Heart right ventricle (tissue), 16 donors: ENCODE data around the gene XRCC6. TPM values are rescaled to one million over a fixed set of nuclear protein-coding genes. Genes with fewer than 3 reads are reported as not detected.

Experiments used
- ATAC-seq, 8 donors: fragments of 200-7000 bp; cut with Tn5 transposase; one replicate each; pipeline ENCODE4 v1.9.1; 2020; ENCODE audit warnings: mild to moderate bottlenecking in 8 of 8, moderate library complexity in 8 of 8, moderate number of reproducible peaks in 1 of 8
- DNase-seq, 2 donors: peaks; one replicate each; pipeline ENCODE4 v3.0.0-alpha.2; 2020
- H3K27ac ChIP-seq, 10 donors: fragments of 200-600 bp; sonication (generic) in 2 of 10; one replicate each; pipeline versions ENCODE4 v1.5.0 to v1.8.0; 2020 to 2022; ENCODE audit warnings: mild to moderate bottlenecking in 3 of 10
- H3K27me3 ChIP-seq, 7 donors: fragments of 200-600 bp; one replicate each; pipeline ENCODE4 v1.8.0; 2021 to 2022; ENCODE audit warnings: mild to moderate bottlenecking in 2 of 7
- H3K36me3 ChIP-seq, 9 donors: fragments of 200-600 bp; sonication (generic) in 1 of 9; one replicate each; pipeline versions ENCODE4 v1.5.0 to v1.8.0; 2020 to 2022; ENCODE audit warnings: mild to moderate bottlenecking in 2 of 9
- H3K4me1 ChIP-seq, 9 donors: fragments of 200-600 bp; sonication (generic) in 1 of 9; one replicate each; pipeline versions ENCODE4 v1.5.0 to v1.8.0; 2020 to 2022; ENCODE audit warnings: mild to moderate bottlenecking in 4 of 9
- H3K4me3 ChIP-seq, 10 donors: fragments of 200-600 bp; sonication (generic) in 2 of 10; one replicate each; pipeline versions ENCODE4 v1.5.0 to v1.8.0; 2020 to 2022; ENCODE audit warnings: mild to moderate bottlenecking in 7 of 10, moderate library complexity in 2 of 10
- H3K9me3 ChIP-seq, 11 donors: fragments of 200-600 bp in 10 of 11; sonication (generic) in 2 of 11; one replicate each; pipeline versions ENCODE4 v1.5.0 to v1.8.0; 2013 to 2022; ENCODE audit warnings: mild to moderate bottlenecking in 2 of 11, control low read depth in 1 of 11, moderate library complexity in 1 of 11
- CTCF ChIP-seq, 9 donors: fragments of 200-600 bp; sonication (generic) in 2 of 9; IDR thresholded peaks; one replicate each; pipeline versions ENCODE4 v1.5.0 to v1.8.0; 2021 to 2022; ENCODE audit warnings: antibody characterized with exemption in 9 of 9, mild to moderate bottlenecking in 5 of 9, moderate library complexity in 1 of 9
- WGBS, 2 donors: extraction: QIAGEN DNeasy Blood & Tissue Kit; methylation state at CpG; one replicate each; pipeline ENCODE4 v1.1.7; 2013; ENCODE audit warnings: inconsistent platforms in 1 of 2; 5-methylcytosine and 5-hydroxymethylcytosine counted together
- intact Hi-C, 10 donors: fragments of 100-400 bp; cut with DNase I; formaldehyde crosslinking; loops; one replicate each; pipeline versions ENCODE4 v1.11.1 to v1.14.2; 2022
- polyA plus RNA-seq, 2 donors: library from polyadenylated mRNA; stranded (reverse); fragments of 200-250 nt; gene quantifications; one replicate each; pipeline ENCODE4 v1.2.3, GENCODE V29; 2013
- total RNA-seq, 10 donors: library from RNA; stranded (reverse); fragmentation: NEBNext Ultra II Directional in 3 of 10; extraction: Animal tissue kit (Norgen Biotek cat#: 25700) in 3 of 10; gene quantifications; one replicate each; pipeline versions ENCODE4 v1.2.1 to v1.2.4, GENCODE V29; 2021 to 2023
- donor health status: Arrhythmogenic right ventricular cardiomyopathy.
- donor health status: ischemic (EF 13 %, LVEDD 7.1; RV severe dilation, severe dysfunction).
- donor health status: healthy with polysubstance abuse.
- donor health status: DM: no; HTN: yes; CAD: no.
- donor health status: DM: no; HTN: no; CAD: no.
- donor health status: ischemic (EF 25% LVEDD 6.9; RV normal size, moderate dysfunction).
- donor health status: ischemic (EF 25% LVEDD 5.7; RV mildly dilated, moderate dysfunction).
- donor health status: healthy.
- donor health status: DM: yes; HTN: yes; CAD: no.
- donor health status: Ischemic cardiomyopathy.
- donor health status: ischemic (EF 35%, LVEDD 5.7; RV mildly dilated, moderate dysfunction).
- donor health status: nonischemic (EF 11% LVEDD 7.7; RV severe dilation, severe dysfunction).
- donor health status: DM: yes; HTN: yes; CAD: no.
- donor health status: PGD.
- donor health status: ischemic (EF 29% LVEDD 5.4; RV normal size, mild dysfunction).
- donor health status: nonischemic (EF 23%, LVEDD 6.1; RV moderate dilation, normal function).

Gene XRCC6
- total and polyA plus RNA-seq, 12 donors = 103 to 192 (median 181) TPM

- no peak for DNase-seq
- Histone ChIP-seq H3K4me1 (peaks cover 0 to 2% (median 0%) of the 10 kb centered on the region in 9 donors), H3K27me3 (no peaks in the 10 kb centered on the region), H3K4me3 (no peak overlapping the region), H3K9me3 (no peaks in the 10 kb centered on the region), H3K36me3 (peaks cover 16 to 100% (median 90%) of the 10 kb centered on the region in 9 donors), H3K27ac (no peak overlapping the region)
- no peak for TF ChIP-seq CTCF (IDR thresholded peaks at IDR 0.05)
- intact Hi-C loops = no loop called here
- 92 to 95% methylated on average over 3 of the region's 3 CpGs for WGBS, 2 donors
- no peak for ATAC-seq
Observed at GRCh38 chr22:41654322-41654721, 33.2 kb downstream of the XRCC6 start.

- Histone ChIP-seq H3K27me3 (no peaks in the 10 kb centered on the region), H3K4me3 (no peak overlapping the region), H3K27ac (peak overlapping the region in 1 of 10 donors; percentile 41), H3K9me3 (no peaks in the 10 kb centered on the region), H3K36me3 (peaks cover 10 to 100% (median 85%) of the 10 kb centered on the region in 9 donors), H3K4me1 (peaks cover 0 to 20% (median 0%) of the 10 kb centered on the region in 9 donors)
- WGBS, 2 donors = 62 to 63% methylated on average over 5 of the region's 5 CpGs
- ATAC-seq (no peak), DNase-seq (no peak)
- intact Hi-C loops = no loop called here
- no peak for TF ChIP-seq CTCF (IDR thresholded peaks at IDR 0.05)
Observed at GRCh38 chr22:41656556-41656955, 35.5 kb downstream of the XRCC6 start.

GRCh38 chr22:41657709-41658108 lies 36.6 kb downstream of the XRCC6 start:
- TF ChIP-seq CTCF (IDR thresholded peaks at IDR 0.05) = no peak
- H3K4me1 ChIP-seq = peaks cover 0 to 20% (median 0%) of the 10 kb centered on the region in 9 donors
- WGBS, 2 donors = 96 to 97% methylated on average over 6 of the region's 6 CpGs
- ATAC-seq (no peak), DNase-seq (no peak)
- peaks cover 10 to 100% (median 85%) of the 10 kb centered on the region in 9 donors for H3K36me3 ChIP-seq
- H3K27me3 ChIP-seq = no peaks in the 10 kb centered on the region
- peak overlapping the region in 1 of 10 donors; percentile 1 for H3K27ac ChIP-seq
- H3K4me3 ChIP-seq = no peak overlapping the region
- H3K9me3 ChIP-seq = no peaks in the 10 kb centered on the region
- intact Hi-C loops = no loop called here

- DNase-seq (no peak), ATAC-seq (no peak)
- no peaks in the 10 kb centered on the region for H3K9me3 ChIP-seq
- peaks cover 10 to 100% (median 83%) of the 10 kb centered on the region in 9 donors for H3K36me3 ChIP-seq
- no peak overlapping the region for H3K4me3 ChIP-seq
- intact Hi-C loops = no loop called here
- no peak for TF ChIP-seq CTCF (IDR thresholded peaks at IDR 0.05)
- 96 to 97% methylated on average over 17 of the region's 17 CpGs for WGBS, 2 donors
- H3K27ac ChIP-seq = peak overlapping the region in 6 of 10 donors; percentile 36 to 80 (median 58)
- H3K4me1 ChIP-seq = peaks cover 0 to 20% (median 0%) of the 10 kb centered on the region in 9 donors
- H3K27me3 ChIP-seq = no peaks in the 10 kb centered on the region
Observed at GRCh38 chr22:41658869-41659268, 37.8 kb downstream of the XRCC6 start.
